Tibial artery (tissue), 4 donors: ENCODE measurements around the gene IGLL1.
A peak's percentile ranks its signal among the peaks of the same experiment; 100 is the strongest.
"Not testable (repeated sequence)": the region's sequence is repeated elsewhere in the genome, so short reads cannot be mapped to it uniquely, and the experiment has no call there.

Source experiments
- DNase-seq, 2 donors: peaks; one replicate each; pipeline ENCODE4 v3.0.0-alpha.2; 2019
- H3K27ac ChIP-seq, 2 donors: fragments of 200-600 bp; sonication (generic) in 1 of 2; 1 replicate in 1 of 2; 2 replicates in 1 of 2; pipeline ENCODE4 v1.5.1; 2018 to 2019; ENCODE audit warnings: mild to moderate bottlenecking in 1 of 2
- H3K27me3 ChIP-seq, 2 donors: fragments of 200-600 bp; sonication (generic) in 1 of 2; one replicate each; pipeline versions ENCODE4 v1.5.1 to v1.6.0; 2016 to 2019
- H3K36me3 ChIP-seq, 3 donors: fragments of 200-600 bp; sonication (generic) in 2 of 3; one replicate each; pipeline ENCODE4 v1.5.1; 2016 to 2019; ENCODE audit warnings: mild to moderate bottlenecking in 2 of 3
- H3K4me1 ChIP-seq, 4 donors: fragments of 200-600 bp; sonication (generic) in 2 of 4; 1 replicate in 3 of 4; 2 replicates in 1 of 4; pipeline ENCODE4 v1.5.1; 2016 to 2019
- H3K4me3 ChIP-seq, 2 donors: fragments of 200-600 bp; sonication (generic) in 1 of 2; 1 replicate in 1 of 2; 2 replicates in 1 of 2; pipeline ENCODE4 v1.5.1; 2018 to 2019; ENCODE audit warnings: mild to moderate bottlenecking in 2 of 2
- H3K9me3 ChIP-seq, 3 donors: fragments of 200-600 bp; sonication (generic) in 1 of 3; one replicate each; pipeline ENCODE4 v1.5.1; 2016 to 2019
- CTCF ChIP-seq, 2 experiments: fragments of 200-600 bp in 1 of 2; fragments of 450-650 bp in 1 of 2; IDR thresholded peaks; one replicate each; pipeline ENCODE4 v1.5.1; 2017 to 2019; ENCODE audit warnings: antibody characterized with exemption in 2 of 2, mild to moderate bottlenecking in 1 of 2, moderate library complexity in 1 of 2
- intact Hi-C: fragments of 100-400 bp; cut with DNase I; formaldehyde crosslinking; loops from one replicate; pipeline ENCODE4 v1.15.0; 2023; ENCODE audit warnings: low total_unique reads

IGLL1 gene

GRCh38 chr22:23579280-23579679, 810 bp downstream of the IGLL1 start:
- Histone ChIP-seq H3K4me3 (no peak overlapping the region), H3K4me1 (no peaks in the 10 kb centered on the region), H3K36me3 (no peaks in the 10 kb centered on the region), H3K27me3 (peaks cover 0 to 18% of the 10 kb centered on the region in 2 donors), H3K9me3 (no peaks in the 10 kb centered on the region), H3K27ac (no peak overlapping the region)
- intact Hi-C loops = no loop called here
- DNase-seq = no peak
- TF ChIP-seq CTCF (IDR thresholded peaks at IDR 0.05) = no peak

GRCh38 chr22:23578306-23578705, 1.8 kb downstream of the IGLL1 start:
- Histone ChIP-seq H3K36me3 (no peaks in the 10 kb centered on the region), H3K27me3 (peaks cover 0 to 20% of the 10 kb centered on the region in 2 donors), H3K4me3 (no peak overlapping the region), H3K4me1 (no peaks in the 10 kb centered on the region), H3K9me3 (no peaks in the 10 kb centered on the region), H3K27ac (no peak overlapping the region)
- no peak for DNase-seq
- intact Hi-C loops = no loop called here
- TF ChIP-seq CTCF (IDR thresholded peaks at IDR 0.05) = no peak

GRCh38 chr22:23576681-23577080, 3.4 kb downstream of the IGLL1 start:
- Histone ChIP-seq H3K4me3 (no peak overlapping the region), H3K36me3 (no peaks in the 10 kb centered on the region), H3K27me3 (peaks cover 0 to 20% of the 10 kb centered on the region in 2 donors), H3K27ac (no peak overlapping the region), H3K4me1 (no peaks in the 10 kb centered on the region), H3K9me3 (no peaks in the 10 kb centered on the region)
- DNase-seq = no peak
- no peak for TF ChIP-seq CTCF (IDR thresholded peaks at IDR 0.05)
- intact Hi-C loops = no loop called here

- Histone ChIP-seq H3K4me3 (no peak overlapping the region), H3K9me3 (no peaks in the 10 kb centered on the region), H3K27me3 (peaks cover 0 to 20% of the 10 kb centered on the region in 2 donors), H3K27ac (no peak overlapping the region), H3K36me3 (no peaks in the 10 kb centered on the region), H3K4me1 (no peaks in the 10 kb centered on the region)
- no peak for DNase-seq
- TF ChIP-seq CTCF (IDR thresholded peaks at IDR 0.05) = no peak
- intact Hi-C loops = no loop called here
Measured at GRCh38 chr22:23575601-23576000, 4.5 kb downstream of the IGLL1 start.

- Histone ChIP-seq H3K27ac (no peak overlapping the region), H3K4me3 (no peak overlapping the region), H3K4me1 (no peaks in the 10 kb centered on the region), H3K9me3 (no peaks in the 10 kb centered on the region), H3K36me3 (no peaks in the 10 kb centered on the region), H3K27me3 (peaks cover 0 to 16% of the 10 kb centered on the region in 2 donors)
- intact Hi-C loops = no loop called here
- DNase-seq = peak in 1 of 2 donors; percentile 32
- no peak for TF ChIP-seq CTCF (IDR thresholded peaks at IDR 0.05)
Measured at GRCh38 chr22:23574877-23575276, 5.2 kb downstream of the IGLL1 start.

- H3K4me1 ChIP-seq = no peaks in the 10 kb centered on the region
- no peaks in the 10 kb centered on the region for H3K9me3 ChIP-seq
- H3K27ac ChIP-seq = no peak overlapping the region
- peak; percentile 10 to 56 for DNase-seq
- no peaks in the 10 kb centered on the region for H3K36me3 ChIP-seq
- no peak for TF ChIP-seq CTCF (IDR thresholded peaks at IDR 0.05)
- peaks cover 0 to 11% of the 10 kb centered on the region in 2 donors for H3K27me3 ChIP-seq
- intact Hi-C loops = no loop called here
- no peak overlapping the region for H3K4me3 ChIP-seq
Measured at GRCh38 chr22:23574371-23574811, 5.7 kb downstream of the IGLL1 start.

- H3K27me3 ChIP-seq, H3K4me3 ChIP-seq, H3K4me1 ChIP-seq, intact Hi-C loops, H3K27ac ChIP-seq, H3K36me3 ChIP-seq, H3K9me3 ChIP-seq: not testable (repeated sequence)
- peak in 1 of 2 donors; percentile 35 for DNase-seq
Measured at GRCh38 chr22:23573701-23574235, 6.3 kb downstream of the IGLL1 start.

GRCh38 chr22:23573106-23573505, 7.0 kb downstream of the IGLL1 start:
- intact Hi-C loops, DNase-seq, H3K36me3 ChIP-seq, H3K4me1 ChIP-seq, H3K27me3 ChIP-seq, H3K4me3 ChIP-seq, H3K27ac ChIP-seq, H3K9me3 ChIP-seq: not testable (repeated sequence)
